ENCODE measurements around the gene RLBP1. TPM values are rescaled to one million over a fixed set of nuclear protein-coding genes. Genes with fewer than 3 reads are reported as not detected.

Gene RLBP1
- total and polyA plus RNA-seq, 2 of the 4 experiments (the other 2 are of a cell fraction), result not detected

- no peak for DNase-seq
- no peaks in the 10 kb centered on the region for H3K79me1 ChIP-seq (ENCODE audit: low read depth in 1 of 2, low read length in 2 of 2)
Observed at GRCh38 chr15:89226359-89227221, 5.2 kb upstream of the RLBP1 start.

More at GRCh38 chr15:89226359-89227221, 5.2 kb upstream of the RLBP1 start:
- WGBS, 2 experiments (ENCODE audit: extremely low coverage in 2 of 2, insufficient read length in 1 of 2), result 65% methylated on average over 6 of the region's 14 CpGs; no CpG with 5 or more reads in 1 of the 2 experiments
- Histone ChIP-seq H3K9ac (ENCODE audit: low read depth, low read length) (no peak overlapping the region), H3K9me1 (ENCODE audit: insufficient read depth, low read length) (no peaks in the 10 kb centered on the region), H4K91ac (ENCODE audit: insufficient read depth, low read depth, low read length) (no peak overlapping the region), H3K36me3 (ENCODE audit: control insufficient read depth, insufficient read depth, low read length) (no peaks in the 10 kb centered on the region), H3K27ac (ENCODE audit: insufficient read depth, low read length) (no peak overlapping the region), H4K8ac (ENCODE audit: low read depth in 2 of 2, low read length in 2 of 2) (no peak overlapping the region), H3K9me3 (ENCODE audit: control insufficient read depth, insufficient read depth, low read length) (no peaks in the 10 kb centered on the region), H2BK15ac (ENCODE audit: low read depth, low read length) (no peak overlapping the region), H2BK5ac (ENCODE audit: low read depth, low read length, poor library complexity, severe bottlenecking) (no peak overlapping the region), H2AK9ac (replicated peaks; ENCODE audit: low read depth, low read length, poor library complexity) (no peak overlapping the region), H3K4ac (ENCODE audit: low read depth, low read length) (no peak overlapping the region), H3K14ac (replicated peaks; ENCODE audit: low read depth, low read length) (no peak overlapping the region), H3K56ac (ENCODE audit: extremely low read depth, insufficient read depth, low read length) (no peak overlapping the region), H3K18ac (ENCODE audit: low read depth, low read length) (no peak overlapping the region), H3K23ac (ENCODE audit: low read depth, low read length) (no peak overlapping the region), H2BK120ac (ENCODE audit: low read depth, low read length) (no peak overlapping the region), H2AFZ (replicated peaks; ENCODE audit: low read length, poor library complexity) (no peak overlapping the region), H3K4me2 (ENCODE audit: low read depth, low read length) (no peak overlapping the region), H3K27me3 (ENCODE audit: control insufficient read depth, insufficient read depth, low read length) (no peaks in the 10 kb centered on the region), H4K5ac (ENCODE audit: low read depth, low read length) (no peak overlapping the region), H4K20me1 (ENCODE audit: insufficient read depth, low read length) (no peaks in the 10 kb centered on the region), H3K4me1 (ENCODE audit: control insufficient read depth, insufficient read depth, low read length) (peaks cover 6% of the 10 kb centered on the region; the same call in 1 of the 2 replicates), H3K4me3 (ENCODE audit: insufficient read depth, low read depth, low read length) (no peak overlapping the region), H2BK20ac (ENCODE audit: low read depth, low read length) (no peak overlapping the region), H2AK5ac (ENCODE audit: low read depth, low read length) (no peak overlapping the region)
- in situ Hi-C loops (cut with MboI; ENCODE audit: low sequenced_read_pairs) (no loop called here), intact Hi-C loops (cut with micrococcal nuclease) (no loop called here), dilution Hi-C loops (cut with HindIII; ENCODE audit: low sequenced_read_pairs, unreplicated experiment) (no loop called here)
- TF ChIP-seq ELK1 (IDR thresholded peaks at IDR 0.05; ENCODE audit: borderline replicate concordance, low read depth, low read length) (no peak), RAD21 (IDR thresholded peaks at IDR 0.05; ENCODE audit: low read length) (no peak), USF2 (IDR thresholded peaks at IDR 0.05; ENCODE audit: low read depth, low read length) (no peak), NFE2L2 (IDR thresholded peaks at IDR 0.05; ENCODE audit: low read depth, low read length) (no peak), FOS (IDR thresholded peaks at IDR 0.05; ENCODE audit: low read depth, low read length) (no peak), MAZ (IDR thresholded peaks at IDR 0.05; ENCODE audit: borderline replicate concordance, low read depth, low read length) (no peak), CHD1 (IDR thresholded peaks at IDR 0.05; ENCODE audit: low read depth, low read length) (no peak), CEBPB (IDR thresholded peaks at IDR 0.05; ENCODE audit: low read depth, low read length) (no peak), BHLHE40 (IDR thresholded peaks at IDR 0.05; ENCODE audit: low read depth, low read length) (no peak), RCOR1 (IDR thresholded peaks at IDR 0.05; ENCODE audit: insufficient replicate concordance, low read length) (no peak)
- POLR2A ChIA-PET (ENCODE audit: unreplicated experiment), result no interaction called here
- BruUV-seq (replicated peaks), result no TSS peak
- CTCF ChIA-PET, result no interaction called here
- no peak for ATAC-seq (ENCODE audit: low read depth)
